Activated naive CD4-positive, alpha-beta T cell treated with anti-CD3 and anti-CD28 coated beads for 36 hours (primary cell): ENCODE measurements around the gene SPATA25. TPM values are rescaled to one million over a fixed set of nuclear protein-coding genes. Genes with fewer than 3 reads are reported as not detected.

Source experiments
- total RNA-seq, 2 experiments: library from RNA; stranded (reverse); gene quantifications; one replicate each; pipeline ENCODE4 v1.2.3, GENCODE V29; 2021

SPATA25 gene
- total RNA-seq, 2 experiments from 2014 or later, result 0.38 to 0.52 TPM

Other genes starting within 250 kb of the SPATA25 start
- not detected for gene WFDC11, start 217.4 kb downstream of the SPATA25 start, total RNA-seq
- gene WFDC13, start 185.6 kb downstream of the SPATA25 start, total RNA-seq, result not detected
- not detected for gene WFDC10B, start 182.6 kb downstream of the SPATA25 start, total RNA-seq
- not detected for gene SPINT4, start 165.3 kb downstream of the SPATA25 start, total RNA-seq
- not detected for gene WFDC3, start 95.7 kb downstream of the SPATA25 start, total RNA-seq
- 10 to 100 TPM; 22.4 TPM for gene DNTTIP1, start 95.7 kb downstream of the SPATA25 start, total RNA-seq
- gene UBE2C, start 75.0 kb downstream of the SPATA25 start, total RNA-seq, result 100 to 1,000 TPM; 189 to 202 TPM
- not detected for gene TNNC2, start 60.3 kb downstream of the SPATA25 start, total RNA-seq
- gene SNX21, start 53.8 kb downstream of the SPATA25 start, total RNA-seq, result 1 to 10 TPM in 1 of 2 experiments, under 1 TPM in 1; 0.72 to 1.2 TPM
- 10 to 100 TPM; 21.4 to 23.3 TPM for gene ACOT8, start 30.2 kb downstream of the SPATA25 start, total RNA-seq
- 1 to 10 TPM; 3.3 to 3.7 TPM for gene ZSWIM3, start 30.0 kb downstream of the SPATA25 start, total RNA-seq
- gene ZSWIM1, start 6.4 kb downstream of the SPATA25 start, total RNA-seq, result 1 to 10 TPM; 8.2 to 8.4 TPM
- 1 to 10 TPM in 1 of 2 experiments, under 1 TPM in 1; 0.99 to 1.4 TPM for gene NEURL2, start 3.6 kb upstream of the SPATA25 start, total RNA-seq
- 10 to 100 TPM; 28.7 to 31.5 TPM for gene CTSA, start 3.7 kb upstream of the SPATA25 start, total RNA-seq
- gene PLTP, start 24.5 kb upstream of the SPATA25 start, total RNA-seq, result 1 to 10 TPM; 4.3 to 4.8 TPM
- 10 to 100 TPM; 39.2 to 39.5 TPM for gene PCIF1, start 47.1 kb upstream of the SPATA25 start, total RNA-seq
- 10 to 100 TPM; 26.8 to 28.0 TPM for gene ZNF335, start 84.6 kb upstream of the SPATA25 start, total RNA-seq
- gene MMP9, start 121.3 kb upstream of the SPATA25 start, total RNA-seq, result not detected
- not detected for gene SLC12A5, start 141.6 kb upstream of the SPATA25 start, total RNA-seq
- gene NCOA5, start 202.3 kb upstream of the SPATA25 start, total RNA-seq, result 1 to 10 TPM; 4.4 to 5.1 TPM
- 1 to 10 TPM; 6.1 to 6.3 TPM for gene CD40, start 230.7 kb upstream of the SPATA25 start, total RNA-seq